ENCODE data around the gene CFAP70.
"Not testable (repeated sequence)": the region's sequence is repeated elsewhere in the genome, so short reads cannot be mapped to it uniquely, and the experiment has no call there.

Gene CFAP70

GRCh38 chr10:73358331-73359279, at the start of gene CFAP70:
CFAP70 (minus strand) TSS chr10:73358864; CDS start chr10:73354796, 4,068 bp downstream.
- peak; percentile 92 to 95 for DNase-seq
- Mint-ChIP-seq H3K4me1 (peaks cover 12% of the 10 kb centered on the region), H3K27me3 (no peaks in the 10 kb centered on the region), H3K27ac (peak within 1 kb of the TSS; percentile 95 to 99), H3K4me3 (peak within 1 kb of the TSS; percentile 97 to 98), H3K9me3 (no peaks in the 10 kb centered on the region)
- ATAC-seq, result peak; percentile 98

DNA sequence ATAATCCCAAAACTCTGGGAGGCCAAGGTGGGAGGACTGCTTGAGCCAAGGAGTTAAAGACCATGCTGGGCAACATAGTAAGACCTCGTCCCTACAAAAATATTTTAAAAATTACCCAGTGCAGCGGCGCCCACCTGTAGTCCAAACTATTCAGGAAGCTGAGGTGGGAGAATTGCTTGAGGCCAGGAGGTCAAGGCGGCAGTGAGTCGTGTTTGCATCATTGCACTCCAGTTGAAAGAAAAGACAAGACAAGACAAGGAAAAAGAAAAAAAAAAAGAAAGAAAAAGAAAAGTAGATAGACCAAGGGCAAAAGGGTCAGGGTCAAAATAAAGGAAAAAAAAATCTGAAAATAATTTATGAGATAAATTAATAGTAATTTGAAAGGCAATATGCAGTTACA, 49.4 kb upstream of the CFAP70 start:
- ATAC-seq, result no peak
- Mint-ChIP-seq H3K4me3 (no peak overlapping the region), H3K9me3 (no peaks in the 10 kb centered on the region), H3K4me1 (peaks cover 49% of the 10 kb centered on the region), H3K27me3 (no peaks in the 10 kb centered on the region), H3K27ac (no peak overlapping the region)
- no peak for DNase-seq

GRCh38 chr10:73407495-73407894, 48.8 kb upstream of the CFAP70 start:
- DNase-seq, result no peak
- H3K27me3 Mint-ChIP-seq, result no peaks in the 10 kb centered on the region
- ATAC-seq, result no peak
- H3K4me1 Mint-ChIP-seq, result peaks cover 55% of the 10 kb centered on the region
- no peaks in the 10 kb centered on the region for H3K9me3 Mint-ChIP-seq
- no peak overlapping the region for H3K4me3 Mint-ChIP-seq
- no peak overlapping the region for H3K27ac Mint-ChIP-seq

- Mint-ChIP-seq H3K27ac (peak overlapping the region in 1 of 2 donors; percentile 14), H3K4me3 (no peak overlapping the region), H3K4me1 (peaks cover 56% of the 10 kb centered on the region), H3K9me3 (no peaks in the 10 kb centered on the region), H3K27me3 (no peaks in the 10 kb centered on the region)
- DNase-seq (no peak), ATAC-seq (no peak)
These were observed 48.2 kb upstream of the CFAP70 start for GRCh38 chr10:73406846-73407245.

GRCh38 chr10:73405556-73405955, 46.9 kb upstream of the CFAP70 start:
- no peak for ATAC-seq
- no peak overlapping the region for H3K27ac Mint-ChIP-seq
- H3K4me1 Mint-ChIP-seq, result peaks cover 57% of the 10 kb centered on the region
- H3K27me3 Mint-ChIP-seq, result no peaks in the 10 kb centered on the region
- no peak for DNase-seq
- H3K9me3 Mint-ChIP-seq, result no peaks in the 10 kb centered on the region
- no peak overlapping the region for H3K4me3 Mint-ChIP-seq

DNA sequence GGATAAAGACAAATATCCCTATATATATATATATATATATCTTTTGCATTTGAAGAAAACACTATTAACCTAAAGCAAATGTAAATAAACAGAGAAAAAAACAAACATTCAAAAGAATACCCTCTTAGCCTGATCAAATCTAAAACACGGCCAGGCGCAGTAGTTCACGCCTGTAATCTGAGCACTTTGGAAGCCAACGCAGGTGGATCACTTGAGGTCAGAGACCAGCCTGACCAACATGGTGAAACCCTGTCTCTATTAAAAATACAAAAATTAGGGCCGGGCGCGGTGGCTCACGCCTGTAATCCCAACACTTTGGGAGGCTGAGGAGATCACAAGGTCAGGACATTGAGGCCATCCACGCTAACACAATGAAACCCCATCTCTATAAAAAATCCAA, 46.0 kb upstream of the CFAP70 start:
- no peak overlapping the region for H3K27ac Mint-ChIP-seq
- DNase-seq, result no peak
- H3K27me3 Mint-ChIP-seq, result no peaks in the 10 kb centered on the region
- no peak for ATAC-seq
- H3K4me3 Mint-ChIP-seq, result no peak overlapping the region
- no peaks in the 10 kb centered on the region for H3K9me3 Mint-ChIP-seq
- peaks cover 48% of the 10 kb centered on the region for H3K4me1 Mint-ChIP-seq

DNA sequence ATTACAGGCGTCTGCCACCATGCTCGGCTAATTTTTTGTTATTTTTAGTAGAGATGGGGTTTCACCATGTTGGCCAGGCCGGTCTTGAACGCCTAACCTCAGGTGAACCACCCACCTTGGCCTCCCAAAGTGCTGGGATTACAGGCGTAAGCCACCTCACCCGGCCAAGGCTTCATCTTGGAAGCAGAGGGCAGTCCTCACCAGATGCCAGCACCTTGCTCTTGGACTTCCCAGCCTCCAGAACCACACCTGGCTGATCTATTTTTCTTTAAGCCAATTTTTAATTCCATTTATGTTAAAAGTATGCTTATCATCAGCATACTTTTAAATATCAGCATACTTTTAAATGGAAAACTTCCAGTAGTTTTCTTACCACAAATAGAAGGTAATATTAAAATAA, 43.0 kb upstream of the CFAP70 start:
- Mint-ChIP-seq H3K9me3 (no peaks in the 10 kb centered on the region), H3K4me3 (no peak overlapping the region), H3K4me1 (peaks cover 23% of the 10 kb centered on the region), H3K27me3 (no peaks in the 10 kb centered on the region), H3K27ac (peak overlapping the region in 1 of 2 donors; percentile 13)
- DNase-seq (no peak), ATAC-seq (no peak)

GRCh38 chr10:73399063-73399462, 40.4 kb upstream of the CFAP70 start:
- DNase-seq (no peak), ATAC-seq (no peak)
- no peaks in the 10 kb centered on the region for H3K9me3 Mint-ChIP-seq
- H3K27me3 Mint-ChIP-seq, result no peaks in the 10 kb centered on the region
- H3K4me3 Mint-ChIP-seq, result no peak overlapping the region
- H3K4me1 Mint-ChIP-seq, result peaks cover 21% of the 10 kb centered on the region
- H3K27ac Mint-ChIP-seq, result no peak overlapping the region

DNA sequence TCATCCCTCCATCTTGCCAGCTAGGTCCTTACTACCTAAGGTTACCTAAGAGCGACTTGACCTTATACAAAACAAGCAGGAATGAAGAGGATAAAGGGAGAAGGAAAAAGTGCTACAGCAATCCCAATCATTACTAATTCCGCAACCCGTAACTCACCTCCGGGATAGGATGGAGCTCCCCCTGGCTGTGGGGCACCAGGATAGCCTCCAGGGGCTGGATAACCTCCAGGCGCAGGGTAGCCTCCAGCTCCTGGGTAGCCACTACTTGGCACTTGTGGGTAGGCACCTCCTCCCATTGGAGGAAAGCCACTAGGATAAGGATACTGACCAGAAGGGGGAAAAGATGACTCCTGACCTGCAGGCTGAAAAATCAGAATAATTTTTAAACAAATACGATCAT, 39.4 kb upstream of the CFAP70 start:
- Mint-ChIP-seq H3K9me3 (no peaks in the 10 kb centered on the region), H3K4me1 (peaks cover 13% of the 10 kb centered on the region), H3K4me3 (no peak overlapping the region), H3K27me3 (no peaks in the 10 kb centered on the region), H3K27ac (no peak overlapping the region)
- no peak for ATAC-seq
- DNase-seq, result no peak

- ATAC-seq, H3K27me3 Mint-ChIP-seq, H3K9me3 Mint-ChIP-seq, DNase-seq, H3K4me1 Mint-ChIP-seq, H3K4me3 Mint-ChIP-seq, H3K27ac Mint-ChIP-seq: not testable (repeated sequence)
These were observed 35.7 kb upstream of the CFAP70 start for GRCh38 chr10:73394325-73394724.

DNA sequence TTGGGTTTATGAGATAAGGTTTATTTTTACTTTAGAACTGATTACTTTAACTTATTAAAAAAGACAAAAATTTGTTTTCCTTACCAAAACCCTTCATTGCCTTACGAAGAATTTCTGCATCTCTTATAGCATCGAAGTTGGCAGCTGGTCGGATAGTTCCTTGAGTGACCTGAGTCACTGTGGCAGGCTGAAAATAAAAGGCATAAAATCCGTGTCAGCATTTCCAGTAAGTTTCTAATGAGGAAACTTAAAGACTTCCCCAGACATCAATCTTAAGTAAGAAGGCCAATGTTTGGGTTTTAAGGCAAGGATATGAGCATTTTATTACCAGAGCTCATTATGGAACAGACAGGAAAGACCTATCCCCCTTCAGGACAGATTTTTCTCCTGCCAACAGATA, 29.6 kb upstream of the CFAP70 start:
- ATAC-seq (no peak), DNase-seq (no peak)
- no peak overlapping the region for H3K4me3 Mint-ChIP-seq
- no peaks in the 10 kb centered on the region for H3K4me1 Mint-ChIP-seq
- no peaks in the 10 kb centered on the region for H3K27me3 Mint-ChIP-seq
- no peaks in the 10 kb centered on the region for H3K9me3 Mint-ChIP-seq
- no peak overlapping the region for H3K27ac Mint-ChIP-seq

- Mint-ChIP-seq H3K27me3 (no peaks in the 10 kb centered on the region), H3K4me3 (no peak overlapping the region), H3K27ac (peak overlapping the region in 1 of 2 donors; percentile 22)
These were observed 27.9 kb upstream of the CFAP70 start for GRCh38 chr10:73386583-73386982.

DNA sequence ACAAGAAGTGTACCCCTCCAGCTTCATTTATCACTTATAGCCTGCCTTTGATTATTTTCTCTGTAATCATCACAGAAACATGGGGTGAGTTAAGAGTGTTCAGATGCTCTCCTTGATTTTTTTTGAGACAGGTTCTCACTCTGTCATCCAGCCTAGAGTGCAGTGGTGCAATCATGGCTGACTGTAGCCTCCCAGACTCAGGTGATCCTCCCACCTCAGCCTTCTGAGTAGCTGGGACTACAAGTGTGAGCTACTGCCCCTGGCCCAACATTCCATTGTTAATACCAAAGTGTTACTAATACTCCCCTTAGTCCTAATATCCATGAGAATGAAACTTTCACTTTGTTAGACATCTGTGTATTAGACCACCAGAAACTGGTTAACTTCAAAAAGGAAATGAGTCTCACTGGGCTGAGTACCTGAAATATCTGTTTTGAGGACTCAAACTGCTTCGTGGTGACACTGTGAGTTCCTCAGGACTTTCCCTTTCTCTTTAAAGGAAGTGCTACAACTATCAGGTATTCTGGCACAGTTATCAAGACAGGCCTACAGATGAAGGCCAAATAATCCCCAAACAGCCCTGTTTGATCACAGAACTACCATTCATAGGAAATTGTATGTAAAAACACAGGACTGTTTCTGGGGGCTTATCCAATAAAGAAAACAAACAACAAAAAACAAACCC, 20.5 kb upstream of the CFAP70 start:
- peak; percentile 94 for ATAC-seq

More at GRCh38 chr10:73386583-73386982, 27.9 kb upstream of the CFAP70 start:
- DNase-seq (no peak), ATAC-seq (no peak)
- Mint-ChIP-seq H3K9me3 (no peaks in the 10 kb centered on the region), H3K4me1 (no peaks in the 10 kb centered on the region)

GRCh38 chr10:73376679-73377078, 18.0 kb upstream of the CFAP70 start:
- no peak for DNase-seq
- ATAC-seq, result no peak
- no peaks in the 10 kb centered on the region for H3K27me3 Mint-ChIP-seq
- H3K4me3 Mint-ChIP-seq, result no peak overlapping the region
- peaks cover 13% of the 10 kb centered on the region for H3K4me1 Mint-ChIP-seq
- H3K27ac Mint-ChIP-seq, result peak overlapping the region in 1 of 2 donors; percentile 4
- H3K9me3 Mint-ChIP-seq, result no peaks in the 10 kb centered on the region

More for the DNA sequence above, 20.5 kb upstream of the CFAP70 start:
- Mint-ChIP-seq H3K4me1 (peaks cover 13% of the 10 kb centered on the region), H3K9me3 (no peaks in the 10 kb centered on the region), H3K27me3 (no peaks in the 10 kb centered on the region), H3K27ac (peak overlapping the region; percentile 69 to 91), H3K4me3 (no peak overlapping the region)
- no peak for DNase-seq

GRCh38 chr10:73368238-73368637, 9.6 kb upstream of the CFAP70 start:
- DNase-seq (no peak), ATAC-seq (peak; percentile 87)
- Mint-ChIP-seq H3K9me3 (no peaks in the 10 kb centered on the region), H3K27me3 (no peaks in the 10 kb centered on the region), H3K4me3 (no peak overlapping the region), H3K27ac (peak overlapping the region; percentile 54 to 82), H3K4me1 (peaks cover 6% of the 10 kb centered on the region)

Data from stimulated activated naive CD8-positive, alpha-beta T cell treated with anti-CD3 and anti-CD28 coated beads, Interleukin-15, amount 100 ng/mL, for 72 hours (primary cell).